Vagina (tissue), 2 donors: ENCODE data around the gene CSTPP1. TPM values are rescaled to one million over a fixed set of nuclear protein-coding genes. Genes with fewer than 3 reads are reported as not detected.

ENCODE experiments used
- DNase-seq, 2 donors: peaks; one replicate each; pipeline ENCODE4 v3.0.0-alpha.2; 2017; ENCODE audit errors: extremely low spot score in 2 of 2
- H3K27ac ChIP-seq: fragments of 200-600 bp; sonication (generic); one replicate; pipeline ENCODE4 v1.5.1; 2019
- H3K27me3 ChIP-seq: fragments of 200-600 bp; sonication (generic); one replicate; pipeline ENCODE4 v1.5.1; 2019
- H3K36me3 ChIP-seq, 2 donors: fragments of 200-600 bp; sonication (generic); one replicate each; pipeline ENCODE4 v1.5.1; 2017 to 2019
- H3K4me1 ChIP-seq: fragments of 200-600 bp; sonication (generic); one replicate; pipeline ENCODE4 v1.5.1; 2019
- H3K4me3 ChIP-seq, 2 donors: fragments of 200-600 bp; sonication (generic); 1 replicate in 1 of 2; 2 replicates in 1 of 2; pipeline ENCODE4 v1.5.1; 2016 to 2019
- H3K9me3 ChIP-seq: fragments of 200-600 bp; sonication (generic); one replicate; pipeline ENCODE4 v1.5.1; 2019
- CTCF ChIP-seq, 3 experiments: fragments of 450-650 bp in 2 of 3; fragments of 200-600 bp in 1 of 3; sonication (generic) in 1 of 3; IDR thresholded peaks; one replicate each; pipeline ENCODE4 v1.5.1; 2017 to 2019; ENCODE audit warnings: antibody characterized with exemption in 3 of 3, mild to moderate bottlenecking in 2 of 3, moderate library complexity in 2 of 3
- POLR2A ChIP-seq, 2 donors: fragments of 450-650 bp; IDR thresholded peaks; one replicate each; pipeline ENCODE4 v1.6.1; 2017; ENCODE audit warnings: antibody characterized with exemption in 2 of 2, mild to moderate bottlenecking in 2 of 2, moderate library complexity in 2 of 2
- POLR2AphosphoS5 ChIP-seq, 2 donors: sonication (generic); formaldehyde crosslinking; IDR thresholded peaks; one replicate each; pipeline ENCODE4 v1.9.0; 2017; ENCODE audit warnings: antibody characterized with exemption in 2 of 2, mild to moderate bottlenecking in 2 of 2, low read depth in 1 of 2; ENCODE audit not compliant: insufficient read depth in 1 of 2
- intact Hi-C: fragments of 100-400 bp; cut with DNase I; formaldehyde crosslinking; loops from one replicate; pipeline ENCODE4 v1.15.1; 2023
- total RNA-seq: library from RNA; depleted of rRNA; stranded (reverse); fragments of >200 nt; gene quantifications from one replicate; pipeline ENCODE4 v1.2.3, GENCODE V29; 2016

Gene CSTPP1
- total RNA-seq, 1 donor from 2014 or later = 30.7 TPM

DNA sequence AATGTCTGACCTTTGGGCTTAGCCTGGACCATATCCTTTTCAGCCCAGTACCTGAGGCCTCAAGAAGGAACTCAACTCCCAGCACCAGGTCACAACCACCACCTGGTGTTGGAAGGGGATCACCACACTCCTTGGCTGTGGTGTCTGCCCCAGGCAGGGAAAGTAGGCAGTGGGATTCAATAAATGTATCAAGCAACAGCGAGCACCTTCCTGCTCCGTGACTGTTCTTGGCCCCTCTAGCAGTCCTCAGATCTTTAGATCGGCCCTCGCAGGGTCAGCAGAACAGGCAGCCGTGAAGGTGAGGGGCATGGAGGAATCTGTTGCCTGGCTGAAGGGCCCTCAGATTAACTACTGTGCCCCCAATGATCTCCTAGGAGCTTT is 224.2 kb downstream of the CSTPP1 start:
- no peak for DNase-seq
- Histone ChIP-seq H3K27ac (no peak overlapping the region), H3K27me3 (no peaks in the 10 kb centered on the region), H3K9me3 (no peaks in the 10 kb centered on the region), H3K4me3 (no peak overlapping the region), H3K4me1 (peaks cover 15% of the 10 kb centered on the region), H3K36me3 (peaks cover 0 to 23% of the 10 kb centered on the region in 2 donors)
- intact Hi-C loops = no loop called here
- TF ChIP-seq POLR2A (IDR thresholded peaks at IDR 0.05) = no peak
- no peak for TF ChIP-seq POLR2AphosphoS5 (IDR thresholded peaks at IDR 0.05; ENCODE audit: insufficient read depth in 1 of 2, low read depth in 1 of 2)
- TF ChIP-seq CTCF (IDR thresholded peaks at IDR 0.05) = no peak

- Histone ChIP-seq H3K36me3 (peaks cover 2 to 28% of the 10 kb centered on the region in 2 donors), H3K27ac (no peak overlapping the region), H3K9me3 (no peaks in the 10 kb centered on the region), H3K4me1 (peaks cover 9% of the 10 kb centered on the region), H3K27me3 (no peaks in the 10 kb centered on the region), H3K4me3 (no peak overlapping the region)
- TF ChIP-seq POLR2A (IDR thresholded peaks at IDR 0.05) = no peak
- peak in 1 of 3 experiments; percentile 53 for TF ChIP-seq CTCF (IDR thresholded peaks at IDR 0.05)
- TF ChIP-seq POLR2AphosphoS5 (IDR thresholded peaks at IDR 0.05; ENCODE audit: insufficient read depth in 1 of 2, low read depth in 1 of 2) = no peak
- intact Hi-C loops = no loop called here
- DNase-seq = no peak
These were observed 224.7 kb downstream of the CSTPP1 start for GRCh38 chr11:47161134-47161854.

- Histone ChIP-seq H3K27ac (no peak overlapping the region), H3K4me3 (no peak overlapping the region), H3K27me3 (no peaks in the 10 kb centered on the region), H3K36me3 (peaks cover 8 to 34% of the 10 kb centered on the region in 2 donors), H3K4me1 (peaks cover 9% of the 10 kb centered on the region), H3K9me3 (no peaks in the 10 kb centered on the region)
- DNase-seq = no peak
- TF ChIP-seq CTCF (IDR thresholded peaks at IDR 0.05) = no peak
- TF ChIP-seq POLR2AphosphoS5 (IDR thresholded peaks at IDR 0.05; ENCODE audit: insufficient read depth in 1 of 2, low read depth in 1 of 2) = no peak
- no peak for TF ChIP-seq POLR2A (IDR thresholded peaks at IDR 0.05)
- intact Hi-C loops = no loop called here
These were observed 225.3 kb downstream of the CSTPP1 start for GRCh38 chr11:47161890-47162289.

DNA sequence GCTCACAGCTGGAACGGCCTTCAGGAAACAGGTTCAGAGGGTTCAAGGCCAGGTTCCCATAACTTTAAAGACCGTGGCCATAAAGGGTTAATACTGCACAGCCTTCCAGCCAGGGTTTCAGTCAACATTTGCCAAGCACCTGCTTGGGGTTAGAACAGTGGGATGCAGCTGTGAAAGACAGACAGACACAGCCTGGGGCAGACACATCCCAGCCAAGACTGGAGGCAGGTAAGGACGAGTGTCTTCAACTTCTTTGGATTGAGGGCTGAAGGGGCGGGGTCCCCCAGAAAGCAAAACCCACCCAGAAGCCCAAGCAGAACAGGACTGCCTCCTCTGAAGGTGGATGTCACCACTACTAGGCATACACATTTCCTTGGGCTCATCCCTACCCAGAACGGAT is 225.9 kb downstream of the CSTPP1 start:
- H3K36me3 ChIP-seq = peaks cover 8 to 39% of the 10 kb centered on the region in 2 donors

More for the DNA sequence above, 225.9 kb downstream of the CSTPP1 start:
- Histone ChIP-seq H3K4me1 (peaks cover 9% of the 10 kb centered on the region), H3K9me3 (no peaks in the 10 kb centered on the region), H3K27me3 (no peaks in the 10 kb centered on the region), H3K27ac (no peak overlapping the region), H3K4me3 (no peak overlapping the region)
- no peak for DNase-seq
- TF ChIP-seq POLR2A (IDR thresholded peaks at IDR 0.05) (no peak), CTCF (IDR thresholded peaks at IDR 0.05) (no peak), POLR2AphosphoS5 (IDR thresholded peaks at IDR 0.05; ENCODE audit: insufficient read depth in 1 of 2, low read depth in 1 of 2) (no peak)
- intact Hi-C loops = no loop called here
